ENCODE results near the gene FBL.
"Not testable (repeated sequence)": the region's sequence is repeated elsewhere in the genome, so short reads cannot be mapped to it uniquely, and the experiment has no call there.

The FBL gene

GRCh38 chr19:39876486-39876885 lies 30.3 kb upstream of the FBL start:
- DNase-seq (ENCODE audit: low read depth in 3 of 3), result not testable (repeated sequence)

GRCh38 chr19:39875401-39875864 lies 29.3 kb upstream of the FBL start:
- DNase-seq (ENCODE audit: low read depth in 3 of 3), result not testable (repeated sequence)

GRCh38 chr19:39874404-39874803 lies 28.2 kb upstream of the FBL start:
- no peak for DNase-seq (ENCODE audit: low read depth in 3 of 3)

- no peak for DNase-seq (ENCODE audit: low read depth in 3 of 3)
Observed at GRCh38 chr19:39873385-39873784, 27.2 kb upstream of the FBL start.

GRCh38 chr19:39871886-39872866 lies 26.0 kb upstream of the FBL start:
- no peak for DNase-seq (ENCODE audit: low read depth in 3 of 3)

- no peak for DNase-seq (ENCODE audit: low read depth in 3 of 3)
Observed at GRCh38 chr19:39871362-39871761, 25.2 kb upstream of the FBL start.

GRCh38 chr19:39870171-39870971 lies 24.2 kb upstream of the FBL start:
- no peak for DNase-seq (ENCODE audit: low read depth in 3 of 3)

- DNase-seq (ENCODE audit: low read depth in 3 of 3), result no peak
Observed at GRCh38 chr19:39867952-39868351, 21.8 kb upstream of the FBL start.

- no peak for DNase-seq (ENCODE audit: low read depth in 3 of 3)
Observed at GRCh38 chr19:39867133-39867532, 21.0 kb upstream of the FBL start.

GRCh38 chr19:39865953-39866352 lies 19.8 kb upstream of the FBL start:
- no peak for DNase-seq (ENCODE audit: low read depth in 3 of 3)

- DNase-seq (ENCODE audit: low read depth in 3 of 3), result no peak
Observed at GRCh38 chr19:39865186-39865585, 19.0 kb upstream of the FBL start.

- no peak for DNase-seq (ENCODE audit: low read depth in 3 of 3)
Observed at GRCh38 chr19:39864118-39864517, 17.9 kb upstream of the FBL start.

- no peak for DNase-seq (ENCODE audit: low read depth in 3 of 3)
Observed at GRCh38 chr19:39858541-39858940, 12.4 kb upstream of the FBL start.

GRCh38 chr19:39852882-39853281 lies 6.7 kb upstream of the FBL start:
- no peak for DNase-seq (ENCODE audit: low read depth in 3 of 3)

GRCh38 chr19:39850892-39851291 lies 4.7 kb upstream of the FBL start:
- no peak for DNase-seq (ENCODE audit: low read depth in 3 of 3)

- DNase-seq (ENCODE audit: low read depth in 3 of 3), result no peak
Observed at GRCh38 chr19:39848392-39848791, 2.2 kb upstream of the FBL start.

GRCh38 chr19:39847525-39847924 lies 1.3 kb upstream of the FBL start:
- no peak for DNase-seq (ENCODE audit: low read depth in 3 of 3)

- no peak for DNase-seq (ENCODE audit: low read depth in 3 of 3)
Observed at GRCh38 chr19:39846678-39847486, 703 bp upstream of the FBL start.

GRCh38 chr19:39845584-39845932 lies 621 bp downstream of the FBL start:
- DNase-seq (ENCODE audit: low read depth in 3 of 3), result no peak

- no peak for DNase-seq (ENCODE audit: low read depth in 3 of 3)
Observed at GRCh38 chr19:39845172-39845571, 1.0 kb downstream of the FBL start.

- DNase-seq (ENCODE audit: low read depth in 3 of 3), result no peak
Observed at GRCh38 chr19:39843919-39844793, 2.0 kb downstream of the FBL start.

All from stimulated activated CD4-positive, alpha-beta T cell treated with anti-CD3 and anti-CD28 coated beads, TNF-alpha, amount 100 ng/mL, for 4 hours (primary cell).